RKO (cell line): ENCODE results near the gene TTC13.

Source experiments
- DNase-seq: peaks from one replicate; pipeline ENCODE4 v3.0.0-alpha.2; 2016; ENCODE audit warnings: low spot score

TTC13 gene

GRCh38 chr1:230907472-230908205 is 71.0 kb downstream of the TTC13 start:
- DNase-seq: no peak

GRCh38 chr1:230906226-230906625 is 72.4 kb downstream of the TTC13 start:
- no peak for DNase-seq

- no peak for DNase-seq
Observed at GRCh38 chr1:230905733-230906132, 72.9 kb downstream of the TTC13 start.

GRCh38 chr1:230902349-230902923 is 76.2 kb downstream of the TTC13 start:
- DNase-seq: no peak

- DNase-seq: no peak
Observed at GRCh38 chr1:230901671-230902070, 77.0 kb downstream of the TTC13 start.

- DNase-seq: no peak
Observed at GRCh38 chr1:230900984-230901383, 77.7 kb downstream of the TTC13 start.

- DNase-seq: no peak
Observed at GRCh38 chr1:230899841-230900251, 78.8 kb downstream of the TTC13 start.

- DNase-seq: no peak
Observed at GRCh38 chr1:230898748-230899147, 79.9 kb downstream of the TTC13 start.

GRCh38 chr1:230898144-230898543 is 80.5 kb downstream of the TTC13 start:
- no peak for DNase-seq

GRCh38 chr1:230896779-230897178 is 81.9 kb downstream of the TTC13 start:
- DNase-seq: no peak

GRCh38 chr1:230895452-230895851 is 83.2 kb downstream of the TTC13 start:
- DNase-seq: no peak

- DNase-seq: no peak
Observed at GRCh38 chr1:230894664-230895063, 84.0 kb downstream of the TTC13 start.

- DNase-seq: no peak
Observed at GRCh38 chr1:230894032-230894431, 84.6 kb downstream of the TTC13 start.

- no peak for DNase-seq
Observed at GRCh38 chr1:230892018-230892491, 86.6 kb downstream of the TTC13 start.

- DNase-seq: no peak
Observed at GRCh38 chr1:230891413-230891812, 87.2 kb downstream of the TTC13 start.

GRCh38 chr1:230884646-230885045 is 94.0 kb downstream of the TTC13 start:
- no peak for DNase-seq

GRCh38 chr1:230883967-230884366 is 94.7 kb downstream of the TTC13 start:
- DNase-seq: no peak

- no peak for DNase-seq
Observed at GRCh38 chr1:230879778-230880177, 98.9 kb downstream of the TTC13 start.

GRCh38 chr1:230878591-230878990 is 100.1 kb downstream of the TTC13 start:
- no peak for DNase-seq

- DNase-seq: no peak
Observed at GRCh38 chr1:230877924-230878590, 100.6 kb downstream of the TTC13 start.

GRCh38 chr1:230877146-230877923 is 101.3 kb downstream of the TTC13 start:
- no peak for DNase-seq

- DNase-seq: no peak
Observed at GRCh38 chr1:230876660-230877059, 102.0 kb downstream of the TTC13 start.
